Measurements from ENCODE around the gene TBC1D3B.

The TBC1D3B gene

GRCh38 chr17:36185416-36185815 is 9.0 kb upstream of the TBC1D3B start:
- Histone ChIP-seq H3K9me3 (ENCODE audit: control insufficient read depth, insufficient read depth, low read depth, low read length) (no peaks in the 10 kb centered on the region), H3K36me3 (ENCODE audit: control insufficient read depth in 2 of 2, insufficient read depth in 1 of 2, low read length in 2 of 2) (no peaks in the 10 kb centered on the region), H3K4me1 (ENCODE audit: control insufficient read depth, insufficient read depth, low read length) (no peaks in the 10 kb centered on the region), H3K4me3 (ENCODE audit: low read depth, low read length) (no peak overlapping the region), H3K27ac (ENCODE audit: extremely low read depth, low read depth, low read length) (no peak overlapping the region)
- TF ChIP-seq ZNF426 (tag by site-specific recombination; IDR thresholded peaks at IDR 0.05) (no peak), ZNF558 (tag by site-specific recombination; IDR thresholded peaks at IDR 0.05) (no peak), ZBTB44 (tag by site-specific recombination; IDR thresholded peaks at IDR 0.05) (no peak)
- ChIA-PET POLR2A (no interaction called here), CTCF (interaction anchor here (0.6 to 3.5 kb wide), 3 partner anchors 36 to 299 kb away, joined by 3 to 19 read pairs (median 8); no protein-coding TSS in a partner anchor)

- ChIA-PET POLR2A (no interaction called here), CTCF (interaction anchor here (2.4 to 3.5 kb wide), 2 partner anchors 35 to 74 kb away, joined by 8 to 19 read pairs; no protein-coding TSS in a partner anchor)
- H3K4me3 ChIP-seq (ENCODE audit: low read depth, low read length), result no peak overlapping the region
- no peak overlapping the region for H3K27ac ChIP-seq (ENCODE audit: extremely low read depth, low read depth, low read length)
- H3K4me1 ChIP-seq (ENCODE audit: control insufficient read depth, insufficient read depth, low read length), result no peaks in the 10 kb centered on the region
- TF ChIP-seq ZNF341 (tag by site-specific recombination; IDR thresholded peaks at IDR 0.05; ENCODE audit: low read depth) (0 out of 2 replicates have a peak, but pooled peaks have one; percentile 7), HOXC10 (CRISPR knock-in tag; IDR thresholded peaks at IDR 0.05) (no peak)
- H3K36me3 ChIP-seq (ENCODE audit: control insufficient read depth in 2 of 2, insufficient read depth in 1 of 2, low read length in 2 of 2), result no peaks in the 10 kb centered on the region
- no peaks in the 10 kb centered on the region for H3K9me3 ChIP-seq (ENCODE audit: control insufficient read depth, insufficient read depth, low read depth, low read length)
Measured at GRCh38 chr17:36184023-36184765, 7.8 kb upstream of the TBC1D3B start.

GRCh38 chr17:36183001-36183971 is 6.8 kb upstream of the TBC1D3B start:
- CTCF ChIA-PET, result interaction anchor here (0.6 to 3.5 kb wide), 4 partner anchors 29 to 288 kb away, joined by 3 to 19 read pairs (median 3); no protein-coding TSS in a partner anchor
- peak overlapping the region; percentile 31 for H3K4me3 ChIP-seq (ENCODE audit: low read depth, low read length)
- POLR2A ChIA-PET, result interaction anchor here (0.8 kb wide), 2 partner anchors 50 to 65 kb away, joined by 3 to 4 read pairs; no protein-coding TSS in a partner anchor
- TF ChIP-seq ZNF341 (tag by site-specific recombination; IDR thresholded peaks at IDR 0.05; ENCODE audit: low read depth) (peak; percentile 35; the same call in 1 of the 2 replicates), ZNF335 (tag by site-specific recombination; conservative IDR thresholded peaks at IDR 0.05) (peak; percentile 76), INSM2 (tag by site-specific recombination; IDR thresholded peaks at IDR 0.05) (no peak), ZNF521 (tag by site-specific recombination; IDR thresholded peaks at IDR 0.05) (no peak)
- H3K36me3 ChIP-seq (ENCODE audit: control insufficient read depth in 2 of 2, insufficient read depth in 1 of 2, low read length in 2 of 2), result no peaks in the 10 kb centered on the region
- 0 out of 2 replicates have a peak overlapping the region, but pooled peaks have one; percentile 9 for H3K27ac ChIP-seq (ENCODE audit: extremely low read depth, low read depth, low read length)
- no peaks in the 10 kb centered on the region for H3K9me3 ChIP-seq (ENCODE audit: control insufficient read depth, insufficient read depth, low read depth, low read length)
- H3K4me1 ChIP-seq (ENCODE audit: control insufficient read depth, insufficient read depth, low read length), result no peaks in the 10 kb centered on the region

- Histone ChIP-seq H3K9me3 (ENCODE audit: control insufficient read depth, insufficient read depth, low read depth, low read length) (no peaks in the 10 kb centered on the region), H3K4me3 (ENCODE audit: low read depth, low read length) (peak overlapping the region; percentile 31), H3K36me3 (ENCODE audit: control insufficient read depth in 2 of 2, insufficient read depth in 1 of 2, low read length in 2 of 2) (no peaks in the 10 kb centered on the region), H3K27ac (ENCODE audit: extremely low read depth, low read depth, low read length) (no peak overlapping the region), H3K4me1 (ENCODE audit: control insufficient read depth, insufficient read depth, low read length) (no peaks in the 10 kb centered on the region)
- CTCF ChIA-PET, result interaction anchor here (0.6 to 3.5 kb wide), 4 partner anchors 28 to 287 kb away, joined by 3 to 19 read pairs (median 3); no protein-coding TSS in a partner anchor
- POLR2A ChIA-PET, result interaction anchor here (0.8 kb wide), 2 partner anchors 49 to 64 kb away, joined by 3 to 4 read pairs; no protein-coding TSS in a partner anchor
- TF ChIP-seq ZNF629 (tag by site-specific recombination; IDR thresholded peaks at IDR 0.05), result no peak
- no peak for TF ChIP-seq ZNF214 (tag by site-specific recombination; IDR thresholded peaks at IDR 0.05; ENCODE audit: borderline replicate concordance)
- 0 out of 2 replicates have a peak, but pooled peaks have one; percentile 25 for TF ChIP-seq PBX3 (CRISPR knock-in tag; IDR thresholded peaks at IDR 0.05)
Measured at GRCh38 chr17:36182176-36183000, 6.0 kb upstream of the TBC1D3B start.

All from HEK293 (cell line).